ENCODE data around the gene LPXN. TPM values are rescaled to one million over a fixed set of nuclear protein-coding genes. Genes with fewer than 3 reads are reported as not detected.

Gene LPXN
- polyA plus RNA-seq = 1 to 10 TPM; 2.4 to 2.7 TPM

- H3K4me3 ChIP-seq (ENCODE audit: low read depth in 1 of 2, low read length in 2 of 2) = peak within 1 kb of the TSS; percentile 10 to 22
- 56 to 61% methylated on average over 6 of the region's 6 CpGs for WGBS, 2 donors
- H3K36me3 ChIP-seq (ENCODE audit: control insufficient read depth in 2 of 2, insufficient read depth in 2 of 2, low read length in 1 of 2) = no peaks in the 10 kb centered on the region
- peaks cover 3% of the 10 kb centered on the region in 2 donors for H3K4me1 ChIP-seq (ENCODE audit: control insufficient read depth in 2 of 2, insufficient read depth in 2 of 2, low read length in 1 of 2)
- peak within 1 kb of the TSS; percentile 86 to 99 for H3K27ac ChIP-seq (ENCODE audit: low read depth in 2 of 2, low read length in 1 of 2)
- H3K27me3 ChIP-seq (ENCODE audit: control insufficient read depth in 1 of 2, insufficient read depth in 2 of 2, low read length in 2 of 2) = no peaks in the 10 kb centered on the region
- no peaks in the 10 kb centered on the region for H3K9me3 ChIP-seq (ENCODE audit: control insufficient read depth in 2 of 2, insufficient read depth in 1 of 2, low read depth in 1 of 2, low read length in 1 of 2)
Measured at GRCh38 chr11:58575377-58576020, at the start of gene LPXN. TSS of gene LPXN (minus strand) at chr11:58575856. CDS start at chr11:58575772, 84 bp downstream.

- Histone ChIP-seq H3K4me3 (ENCODE audit: low read depth in 1 of 2, low read length in 2 of 2) (no peak overlapping the region), H3K9me3 (ENCODE audit: control insufficient read depth in 2 of 2, insufficient read depth in 1 of 2, low read depth in 1 of 2, low read length in 1 of 2) (no peaks in the 10 kb centered on the region), H3K27me3 (ENCODE audit: control insufficient read depth in 1 of 2, insufficient read depth in 2 of 2, low read length in 2 of 2) (no peaks in the 10 kb centered on the region), H3K36me3 (ENCODE audit: control insufficient read depth in 2 of 2, insufficient read depth in 2 of 2, low read length in 1 of 2) (peaks cover 6 to 12% of the 10 kb centered on the region in 2 donors), H3K27ac (ENCODE audit: low read depth in 2 of 2, low read length in 1 of 2) (no peak overlapping the region), H3K4me1 (ENCODE audit: control insufficient read depth in 2 of 2, insufficient read depth in 2 of 2, low read length in 1 of 2) (no peaks in the 10 kb centered on the region)
- 92 to 98% methylated on average over 4 of the region's 4 CpGs for WGBS, 2 donors
Measured at GRCh38 chr11:58625086-58625485, 49.4 kb upstream of the LPXN start.

GRCh38 chr11:58622344-58622743 is 46.7 kb upstream of the LPXN start, which contains the start of gene CNTF:
TSS of gene CNTF (plus strand) at chr11:58622665. CDS start at chr11:58622753, 88 bp downstream.
- H3K9me3 ChIP-seq (ENCODE audit: control insufficient read depth in 2 of 2, insufficient read depth in 1 of 2, low read depth in 1 of 2, low read length in 1 of 2) = no peaks in the 10 kb centered on the region
- H3K4me1 ChIP-seq (ENCODE audit: control insufficient read depth in 2 of 2, insufficient read depth in 2 of 2, low read length in 1 of 2) = no peaks in the 10 kb centered on the region
- no peaks in the 10 kb centered on the region for H3K27me3 ChIP-seq (ENCODE audit: control insufficient read depth in 1 of 2, insufficient read depth in 2 of 2, low read length in 2 of 2)
- 57 to 73% methylated on average over 2 of the region's 2 CpGs for WGBS, 2 donors
- H3K36me3 ChIP-seq (ENCODE audit: control insufficient read depth in 2 of 2, insufficient read depth in 2 of 2, low read length in 1 of 2) = peaks cover 14 to 21% of the 10 kb centered on the region in 2 donors
- H3K4me3 ChIP-seq (ENCODE audit: low read depth in 1 of 2, low read length in 2 of 2) = no peak within 1 kb of the TSS
- no peak within 1 kb of the TSS for H3K27ac ChIP-seq (ENCODE audit: low read depth in 2 of 2, low read length in 1 of 2)

- WGBS, 2 donors = 63 to 68% methylated on average over 4 of the region's 4 CpGs
- Histone ChIP-seq H3K4me1 (ENCODE audit: control insufficient read depth in 2 of 2, insufficient read depth in 2 of 2, low read length in 1 of 2) (no peaks in the 10 kb centered on the region), H3K36me3 (ENCODE audit: control insufficient read depth in 2 of 2, insufficient read depth in 2 of 2, low read length in 1 of 2) (peaks cover 16 to 22% of the 10 kb centered on the region in 2 donors), H3K27ac (ENCODE audit: low read depth in 2 of 2, low read length in 1 of 2) (no peak overlapping the region), H3K27me3 (ENCODE audit: control insufficient read depth in 1 of 2, insufficient read depth in 2 of 2, low read length in 2 of 2) (no peaks in the 10 kb centered on the region), H3K4me3 (ENCODE audit: low read depth in 1 of 2, low read length in 2 of 2) (no peak overlapping the region), H3K9me3 (ENCODE audit: control insufficient read depth in 2 of 2, insufficient read depth in 1 of 2, low read depth in 1 of 2, low read length in 1 of 2) (no peaks in the 10 kb centered on the region)
Measured at GRCh38 chr11:58621586-58622262, 46.1 kb upstream of the LPXN start.

GRCh38 chr11:58617976-58618557 is 42.4 kb upstream of the LPXN start:
- peaks cover 14 to 19% of the 10 kb centered on the region in 2 donors for H3K36me3 ChIP-seq (ENCODE audit: control insufficient read depth in 2 of 2, insufficient read depth in 2 of 2, low read length in 1 of 2)
- WGBS, 2 donors = 76 to 90% methylated on average over 4 of the region's 4 CpGs
- H3K27ac ChIP-seq (ENCODE audit: low read depth in 2 of 2, low read length in 1 of 2) = no peak overlapping the region
- H3K9me3 ChIP-seq (ENCODE audit: control insufficient read depth in 2 of 2, insufficient read depth in 1 of 2, low read depth in 1 of 2, low read length in 1 of 2) = no peaks in the 10 kb centered on the region
- no peaks in the 10 kb centered on the region for H3K4me1 ChIP-seq (ENCODE audit: control insufficient read depth in 2 of 2, insufficient read depth in 2 of 2, low read length in 1 of 2)
- H3K27me3 ChIP-seq (ENCODE audit: control insufficient read depth in 1 of 2, insufficient read depth in 2 of 2, low read length in 2 of 2) = no peaks in the 10 kb centered on the region
- H3K4me3 ChIP-seq (ENCODE audit: low read depth in 1 of 2, low read length in 2 of 2) = no peak overlapping the region

DNA sequence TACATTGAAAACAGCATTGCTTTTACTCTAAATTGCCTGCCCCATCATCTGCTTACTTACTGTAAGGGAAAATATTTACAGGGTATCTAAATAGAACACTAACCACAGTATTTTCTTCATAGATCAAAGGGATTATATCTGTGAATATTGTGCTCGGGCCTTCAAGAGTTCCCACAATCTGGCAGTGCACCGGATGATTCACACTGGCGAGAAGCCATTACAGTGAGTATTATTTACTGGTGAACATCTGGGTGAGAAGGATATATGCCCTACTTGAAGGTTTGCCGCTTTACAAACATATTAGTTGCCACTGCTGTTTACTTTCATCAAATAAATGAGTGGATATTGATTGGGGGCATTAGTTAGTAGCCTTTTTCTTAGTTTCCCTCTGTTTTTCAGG is 40.9 kb upstream of the LPXN start:
- no peaks in the 10 kb centered on the region for H3K4me1 ChIP-seq (ENCODE audit: control insufficient read depth in 2 of 2, insufficient read depth in 2 of 2, low read length in 1 of 2)
- peaks cover 14 to 15% of the 10 kb centered on the region in 2 donors for H3K36me3 ChIP-seq (ENCODE audit: control insufficient read depth in 2 of 2, insufficient read depth in 2 of 2, low read length in 1 of 2)
- H3K4me3 ChIP-seq (ENCODE audit: low read depth in 1 of 2, low read length in 2 of 2) = no peak overlapping the region
- H3K27ac ChIP-seq (ENCODE audit: low read depth in 2 of 2, low read length in 1 of 2) = no peak overlapping the region
- 30 to 37% methylated on average over 4 of the region's 4 CpGs for WGBS, 2 donors
- no peaks in the 10 kb centered on the region for H3K9me3 ChIP-seq (ENCODE audit: control insufficient read depth in 2 of 2, insufficient read depth in 1 of 2, low read depth in 1 of 2, low read length in 1 of 2)
- no peaks in the 10 kb centered on the region for H3K27me3 ChIP-seq (ENCODE audit: control insufficient read depth in 1 of 2, insufficient read depth in 2 of 2, low read length in 2 of 2)

DNA sequence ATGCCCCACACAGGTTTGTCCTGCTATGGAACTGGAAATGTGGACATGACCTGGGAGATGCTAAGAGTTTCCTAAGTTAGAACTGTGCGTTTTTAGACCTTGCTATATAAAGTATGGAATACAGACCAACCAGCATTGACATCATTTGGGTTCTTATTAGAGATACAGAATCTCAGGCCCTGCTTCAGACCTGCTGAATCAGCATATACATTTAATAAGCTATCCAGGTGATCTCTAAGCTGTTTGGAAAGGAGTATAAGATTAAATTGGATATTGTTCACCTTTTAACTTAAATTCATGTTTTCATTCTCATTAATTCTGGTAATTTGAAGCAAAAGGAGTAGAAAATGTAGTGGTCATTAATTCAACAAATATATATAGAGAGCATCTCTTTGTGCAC is 39.9 kb upstream of the LPXN start:
- H3K27ac ChIP-seq (ENCODE audit: low read depth in 2 of 2, low read length in 1 of 2) = no peak overlapping the region
- 93 to 95% methylated on average over 1 of the region's 1 CpG for WGBS, 2 donors

DNA sequence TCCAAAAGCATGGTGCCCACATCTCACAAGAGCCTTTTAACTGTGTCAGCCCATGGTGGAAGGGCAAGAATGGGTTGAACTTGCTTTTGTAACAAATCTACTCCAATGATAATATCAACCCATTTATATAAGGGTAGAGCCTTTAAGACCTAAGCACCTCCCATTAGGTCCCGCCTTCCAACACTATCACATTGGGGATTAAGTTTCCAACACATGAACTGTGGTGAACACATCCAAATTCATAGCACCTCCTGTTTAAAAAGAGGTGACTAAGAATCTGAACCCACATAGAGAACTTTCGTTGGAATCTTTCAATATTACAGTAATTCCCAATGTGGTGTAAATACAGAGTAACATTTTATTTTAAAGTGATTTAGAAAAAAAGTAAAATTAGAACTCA is 37.6 kb upstream of the LPXN start:
- peaks cover 15 to 16% of the 10 kb centered on the region in 2 donors for H3K36me3 ChIP-seq (ENCODE audit: control insufficient read depth in 2 of 2, insufficient read depth in 2 of 2, low read length in 1 of 2)
- H3K27me3 ChIP-seq (ENCODE audit: control insufficient read depth in 1 of 2, insufficient read depth in 2 of 2, low read length in 2 of 2) = no peaks in the 10 kb centered on the region
- 87 to 94% methylated on average over 2 of the region's 2 CpGs for WGBS, 2 donors
- H3K27ac ChIP-seq (ENCODE audit: low read depth in 2 of 2, low read length in 1 of 2) = no peak overlapping the region
- no peaks in the 10 kb centered on the region for H3K4me1 ChIP-seq (ENCODE audit: control insufficient read depth in 2 of 2, insufficient read depth in 2 of 2, low read length in 1 of 2)
- H3K4me3 ChIP-seq (ENCODE audit: low read depth in 1 of 2, low read length in 2 of 2) = no peak overlapping the region
- no peaks in the 10 kb centered on the region for H3K9me3 ChIP-seq (ENCODE audit: control insufficient read depth in 2 of 2, insufficient read depth in 1 of 2, low read depth in 1 of 2, low read length in 1 of 2)

More for the DNA sequence above, 39.9 kb upstream of the LPXN start:
- Histone ChIP-seq H3K27me3 (ENCODE audit: control insufficient read depth in 1 of 2, insufficient read depth in 2 of 2, low read length in 2 of 2) (no peaks in the 10 kb centered on the region), H3K4me3 (ENCODE audit: low read depth in 1 of 2, low read length in 2 of 2) (no peak overlapping the region), H3K4me1 (ENCODE audit: control insufficient read depth in 2 of 2, insufficient read depth in 2 of 2, low read length in 1 of 2) (no peaks in the 10 kb centered on the region), H3K9me3 (ENCODE audit: control insufficient read depth in 2 of 2, insufficient read depth in 1 of 2, low read depth in 1 of 2, low read length in 1 of 2) (no peaks in the 10 kb centered on the region), H3K36me3 (ENCODE audit: control insufficient read depth in 2 of 2, insufficient read depth in 2 of 2, low read length in 1 of 2) (peaks cover 14 to 15% of the 10 kb centered on the region in 2 donors)

DNA sequence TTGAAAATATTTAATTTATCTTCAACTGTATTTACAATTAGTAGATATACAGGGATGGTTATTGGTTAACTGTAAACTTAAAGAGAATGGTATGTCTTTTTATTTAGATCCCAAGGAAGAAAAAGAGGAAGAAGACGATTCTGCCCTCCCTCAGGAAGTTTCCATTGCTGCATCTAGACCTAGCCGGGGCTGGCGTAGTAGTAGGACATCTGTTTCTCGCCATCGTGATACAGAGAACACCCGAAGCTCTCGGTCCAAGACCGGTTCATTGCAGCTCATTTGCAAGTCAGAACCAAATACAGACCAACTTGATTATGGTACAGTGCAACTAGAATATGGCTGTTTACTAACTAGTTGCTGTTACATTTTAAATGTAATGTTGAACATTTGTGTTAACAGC is 34.1 kb upstream of the LPXN start:
- Histone ChIP-seq H3K27me3 (ENCODE audit: control insufficient read depth in 1 of 2, insufficient read depth in 2 of 2, low read length in 2 of 2) (no peaks in the 10 kb centered on the region), H3K4me3 (ENCODE audit: low read depth in 1 of 2, low read length in 2 of 2) (no peak overlapping the region), H3K27ac (ENCODE audit: low read depth in 2 of 2, low read length in 1 of 2) (no peak overlapping the region), H3K4me1 (ENCODE audit: control insufficient read depth in 2 of 2, insufficient read depth in 2 of 2, low read length in 1 of 2) (no peaks in the 10 kb centered on the region), H3K9me3 (ENCODE audit: control insufficient read depth in 2 of 2, insufficient read depth in 1 of 2, low read depth in 1 of 2, low read length in 1 of 2) (no peaks in the 10 kb centered on the region), H3K36me3 (ENCODE audit: control insufficient read depth in 2 of 2, insufficient read depth in 2 of 2, low read length in 1 of 2) (peaks cover 5 to 6% of the 10 kb centered on the region in 2 donors)
- WGBS, 2 donors = 87 to 88% methylated on average over 8 of the region's 8 CpGs
